CD4-positive, alpha-beta T cell (primary cell): ENCODE results near the gene PLEKHF1. TPM values are rescaled to one million over a fixed set of nuclear protein-coding genes. Genes with fewer than 3 reads are reported as not detected.
"Not testable (repeated sequence)": the region's sequence is repeated elsewhere in the genome, so short reads cannot be mapped to it uniquely, and the experiment has no call there.

Experiments used
- ATAC-seq: fragments of 200-7000 bp; cut with Tn5 transposase; one replicate; pipeline ENCODE4 v1.10.0; 2022; ENCODE audit warnings: mild to moderate bottlenecking; ENCODE audit not compliant: poor library complexity
- CTCF ChIA-PET: fragments of 350-600 bp; sonication (Branson Sonifier 250); formaldehyde crosslinking; loops from one replicate; lab custom pipeline; 2021; ENCODE audit warnings: antibody characterized with exemption, inconsistent platforms; lab: Charles Lee
- POLR2A ChIA-PET: fragments of 350-600 bp; sonication (Branson Sonifier 250); formaldehyde crosslinking; loops from one replicate; lab custom pipeline; 2021; ENCODE audit warnings: antibody characterized with exemption, inconsistent platforms; lab: Charles Lee
- DNase-seq, 14 experiments: peaks; one replicate each; pipeline ENCODE4 v3.0.0-alpha.2; 2013 to 2020; ENCODE audit warnings: mixed read lengths in 2 of 14
- H3K27ac ChIP-seq, 2 donors: one replicate each; pipeline versions ENCODE4 v1.5.1 to v1.7.0; 2013; ENCODE audit warnings: low read length in 2 of 2, low read depth in 1 of 2, mild to moderate bottlenecking in 1 of 2
- H3K27me3 ChIP-seq, 2 experiments: 1 replicate in 1 of 2; 2 replicates in 1 of 2; pipeline versions ENCODE4 v1.6.1 to v1.7.0; 2013; ENCODE audit warnings: low read length in 2 of 2, control low read depth in 1 of 2, mild to moderate bottlenecking in 1 of 2, moderate library complexity in 1 of 2; ENCODE audit not compliant: insufficient read depth in 2 of 2, control insufficient read depth in 1 of 2
- H3K36me3 ChIP-seq: one replicate; pipeline ENCODE4 v1.6.1; 2013; ENCODE audit warnings: low read length, control low read depth; ENCODE audit not compliant: insufficient read depth
- H3K4me1 ChIP-seq: one replicate; pipeline ENCODE4 v1.6.1; 2013; ENCODE audit warnings: low read length, control low read depth; ENCODE audit not compliant: insufficient read depth
- H3K4me3 ChIP-seq: one replicate; pipeline ENCODE4 v1.5.1; 2013; ENCODE audit warnings: mild to moderate bottlenecking, low read length, moderate library complexity
- H3K9me3 ChIP-seq, 2 experiments: 1 replicate in 1 of 2; 2 replicates in 1 of 2; pipeline versions ENCODE4 v1.6.1 to v1.7.0; 2013; ENCODE audit warnings: low read length in 2 of 2, mild to moderate bottlenecking in 2 of 2, control low read depth in 1 of 2, moderate library complexity in 1 of 2; ENCODE audit not compliant: control insufficient read depth in 1 of 2, insufficient read depth in 1 of 2
- H3K27ac Mint-ChIP-seq: one replicate; pipeline ENCODE4 v1.8.0; 2020; ENCODE audit warnings: mixed read lengths
- H3K27me3 Mint-ChIP-seq: one replicate; pipeline ENCODE4 v1.8.0; 2021; ENCODE audit warnings: mixed read lengths
- H3K36me3 Mint-ChIP-seq: one replicate; pipeline ENCODE4 v1.8.0; 2021; ENCODE audit warnings: low read depth, mixed read lengths
- H3K4me1 Mint-ChIP-seq: one replicate; pipeline ENCODE4 v1.8.0; 2021; ENCODE audit warnings: low read depth, mixed read lengths
- H3K4me3 Mint-ChIP-seq: one replicate; pipeline ENCODE4 v1.8.0; 2020; ENCODE audit warnings: mild to moderate bottlenecking, mixed read lengths
- H3K9me3 Mint-ChIP-seq: one replicate; pipeline ENCODE4 v1.8.0; 2020; ENCODE audit warnings: mixed read lengths
- CTCF ChIP-seq: fragments of 200-600 bp; IDR thresholded peaks from one replicate; pipeline ENCODE4 v1.8.0; 2022; ENCODE audit warnings: antibody characterized with exemption, mild to moderate bottlenecking
- intact Hi-C, 2 experiments: fragments of 100-400 bp; cut with DNase I in 1 of 2; cut with micrococcal nuclease in 1 of 2; formaldehyde crosslinking; loops; one replicate each; pipeline versions ENCODE4 v1.15.1 to v1.9.0; 2023 to 2025; cut with DNase I, micrococcal nuclease
- total RNA-seq, 174 experiments: library from RNA in 2 of 174; stranded (reverse) in 2 of 174; gene quantifications; one replicate each; pipeline ENCODE4 v1.2.3 and lab custom pipeline; 2021 to 2026

PLEKHF1 gene
- total RNA-seq, 2 experiments from 2014 or later = 37.5 to 41.0 TPM

DNA sequence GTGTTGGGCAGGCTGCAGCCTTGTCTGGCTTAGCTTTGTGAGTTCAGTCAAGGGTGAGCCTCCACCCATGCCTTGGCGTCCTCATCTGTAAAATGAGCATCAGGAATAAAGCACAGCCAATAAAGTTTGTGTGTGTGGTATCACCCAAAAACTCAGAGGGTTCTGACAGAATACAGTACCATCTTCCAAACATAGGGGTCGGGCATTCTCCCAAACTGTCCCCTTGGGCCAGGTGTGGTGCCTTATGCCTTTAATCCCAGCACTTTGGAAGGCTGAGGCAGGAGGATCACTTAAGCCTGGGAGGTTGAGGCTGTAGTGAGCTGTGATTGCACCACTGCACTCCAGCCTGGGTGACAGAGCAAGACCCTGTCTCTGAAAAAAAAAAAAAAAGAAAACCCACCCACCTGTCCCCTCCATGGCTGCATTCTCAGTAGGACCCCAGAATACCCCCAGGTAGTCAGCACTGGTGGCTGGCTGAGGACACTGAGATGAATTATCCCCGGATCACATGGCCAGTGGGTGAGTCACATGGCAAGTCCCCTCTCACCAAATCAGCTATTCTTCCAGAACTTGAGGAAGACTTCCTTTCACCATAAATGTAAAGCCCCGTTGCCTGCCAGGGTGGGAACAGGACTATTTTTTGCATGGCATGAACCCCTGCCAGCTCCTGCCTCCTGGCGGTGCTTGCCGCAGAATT, 40.6 kb upstream of the PLEKHF1 start:
- ChIA-PET CTCF (interaction anchor here (3.9 kb wide), 1 partner anchor 14 kb away, joined by 14 read pairs; no protein-coding TSS in a partner anchor), POLR2A (interaction anchor here (1.1 to 3.1 kb wide), 3 partner anchors 8 to 48 kb away, joined by 4 to 18 read pairs (median 13); partner anchors contain the start of gene POP4)
- H3K27ac Mint-ChIP-seq = peak overlapping the region; percentile 75
- intact Hi-C loops = no loop called here
- no peak for ATAC-seq
- H3K9me3 ChIP-seq = no peaks in the 10 kb centered on the region
- peaks cover 55% of the 10 kb centered on the region for H3K4me1 ChIP-seq
- H3K36me3 Mint-ChIP-seq = no peaks in the 10 kb centered on the region
- H3K4me1 Mint-ChIP-seq = peaks cover 43% of the 10 kb centered on the region
- H3K27me3 Mint-ChIP-seq = no peaks in the 10 kb centered on the region
- H3K27ac ChIP-seq = peak overlapping the region in 1 of 2 donors; percentile 62
- no peaks in the 10 kb centered on the region for H3K36me3 ChIP-seq
- no peaks in the 10 kb centered on the region for H3K27me3 ChIP-seq
- DNase-seq = no peak
- H3K4me3 ChIP-seq = no peak overlapping the region
- no peaks in the 10 kb centered on the region for H3K9me3 Mint-ChIP-seq
- H3K4me3 Mint-ChIP-seq = no peak overlapping the region
- no peak for TF ChIP-seq CTCF

DNA sequence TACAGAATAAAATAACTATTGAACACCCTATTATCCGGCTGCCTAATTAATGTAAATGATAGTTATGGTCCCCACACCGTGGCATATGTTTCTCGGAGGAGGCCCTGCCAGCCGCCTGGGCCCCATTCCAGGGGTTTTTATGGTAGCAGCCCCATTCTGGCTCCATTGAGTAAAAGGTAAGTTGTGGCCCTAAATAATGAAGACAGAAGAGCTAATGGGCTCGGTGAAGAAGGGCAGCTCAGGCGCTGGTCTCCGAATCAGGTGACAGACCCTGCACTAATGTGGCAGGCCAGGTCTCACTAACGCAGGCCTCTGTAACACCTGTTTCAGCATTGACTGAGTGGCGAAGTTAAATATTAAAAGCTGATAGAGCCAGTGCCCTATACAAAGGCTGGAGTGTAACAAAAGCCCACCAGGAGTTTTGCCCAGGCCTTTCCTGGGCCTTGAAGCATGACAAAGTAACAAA, 40.0 kb upstream of the PLEKHF1 start:
- peaks cover 53% of the 10 kb centered on the region for H3K4me1 ChIP-seq

DNA sequence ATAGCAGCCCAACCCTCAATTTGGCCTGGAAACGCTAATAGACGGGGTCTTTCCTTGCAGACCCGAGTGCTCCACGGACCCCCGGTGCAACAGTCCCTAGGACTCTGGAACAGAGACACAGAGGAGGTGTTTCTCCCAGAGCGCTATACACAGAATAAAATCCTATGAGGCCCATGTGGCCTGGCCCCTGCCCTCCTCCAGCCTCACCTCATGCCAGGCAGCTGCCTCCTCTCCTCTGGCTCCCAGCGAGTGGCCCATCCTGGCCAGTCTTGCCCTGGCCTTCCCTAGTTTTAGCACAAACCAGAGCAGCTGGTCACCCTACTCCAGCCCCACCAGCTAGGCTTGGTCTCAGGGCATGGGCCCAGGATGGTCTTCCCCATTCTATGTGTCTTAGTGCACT, 38.9 kb upstream of the PLEKHF1 start:
- H3K9me3 ChIP-seq = no peaks in the 10 kb centered on the region
- Mint-ChIP-seq H3K4me1 (peaks cover 31% of the 10 kb centered on the region), H3K9me3 (no peaks in the 10 kb centered on the region), H3K36me3 (no peaks in the 10 kb centered on the region), H3K4me3 (no peak overlapping the region), H3K27me3 (no peaks in the 10 kb centered on the region), H3K27ac (no peak overlapping the region)
- ChIA-PET CTCF (no interaction called here), POLR2A (interaction anchor here (2.4 kb wide), 1 partner anchor 20 kb away, joined by 8 read pairs; the partner anchor contains the start of gene POP4)
- no peaks in the 10 kb centered on the region for H3K27me3 ChIP-seq
- no peak for ATAC-seq
- no peak overlapping the region for H3K4me3 ChIP-seq
- H3K27ac ChIP-seq = no peak overlapping the region
- intact Hi-C loops = no loop called here
- no peaks in the 10 kb centered on the region for H3K36me3 ChIP-seq
- DNase-seq = no peak
- H3K4me1 ChIP-seq = peaks cover 41% of the 10 kb centered on the region
- TF ChIP-seq CTCF = no peak

More for the DNA sequence above, 40.0 kb upstream of the PLEKHF1 start:
- peaks cover 42% of the 10 kb centered on the region for H3K4me1 Mint-ChIP-seq
- H3K4me3 Mint-ChIP-seq = no peak overlapping the region
- Histone ChIP-seq H3K27me3 (no peaks in the 10 kb centered on the region), H3K36me3 (no peaks in the 10 kb centered on the region), H3K4me3 (no peak overlapping the region), H3K9me3 (no peaks in the 10 kb centered on the region), H3K27ac (no peak overlapping the region)
- H3K9me3 Mint-ChIP-seq = no peaks in the 10 kb centered on the region
- DNase-seq (no peak), ATAC-seq (no peak)
- no peak for TF ChIP-seq CTCF
- H3K27me3 Mint-ChIP-seq = no peaks in the 10 kb centered on the region
- ChIA-PET CTCF (interaction anchor here (3.9 kb wide), 1 partner anchor 15 kb away, joined by 14 read pairs; no protein-coding TSS in a partner anchor), POLR2A (interaction anchor here (2.4 kb wide), 2 partner anchors 19 kb away, joined by 8 to 18 read pairs; partner anchors contain the start of gene POP4)
- intact Hi-C loops = no loop called here
- no peak overlapping the region for H3K27ac Mint-ChIP-seq
- no peaks in the 10 kb centered on the region for H3K36me3 Mint-ChIP-seq

DNA sequence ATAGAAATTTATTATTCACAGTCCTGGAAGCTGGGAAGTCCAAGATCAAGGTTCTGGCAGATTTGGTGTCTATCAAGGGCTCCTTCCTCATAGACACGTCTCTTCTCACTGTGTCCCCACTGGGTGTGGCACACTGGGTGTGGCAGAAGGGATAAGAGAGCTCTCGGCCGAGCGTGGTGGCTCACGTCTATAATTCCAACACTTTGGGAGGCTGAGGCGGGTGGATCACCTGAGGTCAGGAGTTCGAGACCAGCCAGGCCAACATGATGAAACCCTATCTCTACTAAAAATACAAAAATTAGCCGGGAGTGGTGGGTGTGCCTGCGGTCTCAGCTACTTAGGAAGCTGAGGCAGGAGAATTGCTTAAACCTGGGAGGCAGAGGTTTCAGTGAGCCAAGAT, 38.4 kb upstream of the PLEKHF1 start:
- intact Hi-C loops, H3K4me3 ChIP-seq, H3K27me3 Mint-ChIP-seq, H3K9me3 ChIP-seq, H3K27ac Mint-ChIP-seq, H3K9me3 Mint-ChIP-seq, ATAC-seq, H3K27ac ChIP-seq, H3K36me3 ChIP-seq, CTCF ChIA-PET, H3K4me3 Mint-ChIP-seq, DNase-seq, H3K36me3 Mint-ChIP-seq, H3K27me3 ChIP-seq: not testable (repeated sequence)
- POLR2A ChIA-PET = interaction anchor here (2.4 kb wide), 1 partner anchor 21 kb away, joined by 8 read pairs; the partner anchor contains the start of gene POP4
- H3K4me1 ChIP-seq = peaks cover 37% of the 10 kb centered on the region
- H3K4me1 Mint-ChIP-seq = peaks cover 26% of the 10 kb centered on the region
